Measurements from ENCODE around the gene SLC47A1. TPM values are rescaled to one million over a fixed set of nuclear protein-coding genes. Genes with fewer than 3 reads are reported as not detected.

Gene SLC47A1
- total and polyA plus RNA-seq, 2 donors (not counting 1 experiment from before 2014, with no cell fraction given) = not detected

DNA sequence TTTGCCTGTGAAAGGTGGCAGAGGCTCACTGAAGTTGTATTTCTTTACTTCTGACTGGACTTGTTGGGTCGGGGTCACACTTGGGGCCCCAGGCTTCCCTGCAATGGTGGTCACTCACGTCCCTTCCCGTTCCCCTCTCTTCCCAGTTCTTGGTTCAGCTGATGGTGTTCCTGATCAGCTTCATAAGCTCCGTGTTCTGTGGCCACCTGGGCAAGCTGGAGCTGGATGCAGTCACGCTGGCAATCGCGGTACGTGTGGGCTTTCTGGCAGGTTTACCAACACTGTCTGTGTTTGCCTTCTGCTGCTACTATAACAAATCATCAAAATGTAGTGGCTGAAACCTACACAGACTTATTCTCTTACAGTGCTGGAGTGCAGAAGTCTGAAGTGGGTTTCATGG, 8.6 kb downstream of the SLC47A1 start:
- Histone ChIP-seq H3K4me2 (replicated peaks; ENCODE audit: low read depth, low read length, poor library complexity, severe bottlenecking) (no peak overlapping the region), H3K27me3 (replicated peaks in 1 of 4; ENCODE audit: control extremely low read depth in 1 of 4, control insufficient read depth in 3 of 4, insufficient read depth in 4 of 4, low read length in 3 of 4) (no peaks in the 10 kb centered on the region), H3K79me2 (ENCODE audit: control insufficient read depth, insufficient read depth, low read length) (no peaks in the 10 kb centered on the region), H2AFZ (ENCODE audit: insufficient read depth, low read depth, low read length, poor library complexity, severe bottlenecking) (no peak overlapping the region), H4K20me1 (ENCODE audit: control insufficient read depth, insufficient read depth, low read length, poor library complexity, severe bottlenecking) (no peaks in the 10 kb centered on the region), H3K9me3 (ENCODE audit: control extremely low read depth in 1 of 3, control insufficient read depth in 2 of 3, insufficient read depth in 1 of 3, low read length in 2 of 3) (no peaks in the 10 kb centered on the region), H3K36me3 (replicated peaks in 1 of 2; ENCODE audit: control extremely low read depth in 1 of 2, control insufficient read depth in 1 of 2, extremely low read depth in 1 of 2, insufficient read depth in 2 of 2, low read length in 1 of 2) (no peaks in the 10 kb centered on the region), H3K4me3 (ENCODE audit: control extremely low read depth in 1 of 5, extremely low read depth in 1 of 5, insufficient read depth in 1 of 5, low read depth in 2 of 5, low read length in 4 of 5) (no peak overlapping the region), H3K9ac (ENCODE audit: low read length) (no peak overlapping the region), H3K27ac (ENCODE audit: low read length in 2 of 2) (no peak overlapping the region), H3K4me1 (ENCODE audit: control insufficient read depth in 2 of 2, insufficient read depth in 2 of 2, low read length in 2 of 2) (peaks cover 0 to 7% of the 10 kb centered on the region in 2 donors)
- H3K9me3 Mint-ChIP-seq (ENCODE audit: insufficient read depth) = no peaks in the 10 kb centered on the region
- ChIA-PET CTCF (interaction anchor here (0.6 kb wide), 1 partner anchor 24 kb away, joined by 3 read pairs; no protein-coding TSS in a partner anchor), POLR2A (no interaction called here)
- no peak for DNase-seq
- no peak overlapping the region for H3K4me3 Mint-ChIP-seq
- 90% methylated on average over 4 of the region's 8 CpGs for WGBS (ENCODE audit: insufficient coverage)
- intact Hi-C loops (cut with micrococcal nuclease) = no loop called here
- no peak overlapping the region for H3K27ac Mint-ChIP-seq
- no peak for ATAC-seq (ENCODE audit: low read depth)
- peaks cover 9% of the 10 kb centered on the region for H3K27me3 Mint-ChIP-seq
- TF ChIP-seq EZH2 (IDR thresholded peaks at IDR 0.05; ENCODE audit: borderline replicate concordance, insufficient read depth, low read depth, low read length, poor library complexity, severe bottlenecking) = no peak
- TF ChIP-seq, protein P1, sequence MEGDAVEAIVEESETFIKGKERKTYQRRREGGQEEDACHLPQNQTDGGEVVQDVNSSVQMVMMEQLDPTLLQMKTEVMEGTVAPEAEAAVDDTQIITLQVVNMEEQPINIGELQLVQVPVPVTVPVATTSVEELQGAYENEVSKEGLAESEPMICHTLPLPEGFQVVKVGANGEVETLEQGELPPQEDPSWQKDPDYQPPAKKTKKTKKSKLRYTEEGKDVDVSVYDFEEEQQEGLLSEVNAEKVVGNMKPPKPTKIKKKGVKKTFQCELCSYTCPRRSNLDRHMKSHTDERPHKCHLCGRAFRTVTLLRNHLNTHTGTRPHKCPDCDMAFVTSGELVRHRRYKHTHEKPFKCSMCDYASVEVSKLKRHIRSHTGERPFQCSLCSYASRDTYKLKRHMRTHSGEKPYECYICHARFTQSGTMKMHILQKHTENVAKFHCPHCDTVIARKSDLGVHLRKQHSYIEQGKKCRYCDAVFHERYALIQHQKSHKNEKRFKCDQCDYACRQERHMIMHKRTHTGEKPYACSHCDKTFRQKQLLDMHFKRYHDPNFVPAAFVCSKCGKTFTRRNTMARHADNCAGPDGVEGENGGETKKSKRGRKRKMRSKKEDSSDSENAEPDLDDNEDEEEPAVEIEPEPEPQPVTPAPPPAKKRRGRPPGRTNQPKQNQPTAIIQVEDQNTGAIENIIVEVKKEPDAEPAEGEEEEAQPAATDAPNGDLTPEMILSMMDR (IDR thresholded peaks at IDR 0.05) = no peak
- H3K4me1 Mint-ChIP-seq = peaks cover 8% of the 10 kb centered on the region

- Histone ChIP-seq H3K4me2 (replicated peaks; ENCODE audit: low read depth, low read length, poor library complexity, severe bottlenecking) (no peak overlapping the region), H3K36me3 (replicated peaks in 1 of 2; ENCODE audit: control extremely low read depth in 1 of 2, control insufficient read depth in 1 of 2, extremely low read depth in 1 of 2, insufficient read depth in 2 of 2, low read length in 1 of 2) (no peaks in the 10 kb centered on the region), H4K20me1 (ENCODE audit: control insufficient read depth, insufficient read depth, low read length, poor library complexity, severe bottlenecking) (no peaks in the 10 kb centered on the region), H3K9me3 (ENCODE audit: control extremely low read depth in 1 of 3, control insufficient read depth in 2 of 3, insufficient read depth in 1 of 3, low read length in 2 of 3) (no peaks in the 10 kb centered on the region), H3K9ac (ENCODE audit: low read length) (no peak overlapping the region), H3K79me2 (ENCODE audit: control insufficient read depth, insufficient read depth, low read length) (no peaks in the 10 kb centered on the region), H3K4me1 (ENCODE audit: control insufficient read depth in 2 of 2, insufficient read depth in 2 of 2, low read length in 2 of 2) (peaks cover 0 to 7% of the 10 kb centered on the region in 2 donors), H3K27ac (ENCODE audit: low read length in 2 of 2) (no peak overlapping the region), H3K4me3 (ENCODE audit: control extremely low read depth in 1 of 5, extremely low read depth in 1 of 5, insufficient read depth in 1 of 5, low read depth in 2 of 5, low read length in 4 of 5) (no peak overlapping the region), H3K27me3 (replicated peaks in 1 of 4; ENCODE audit: control extremely low read depth in 1 of 4, control insufficient read depth in 3 of 4, insufficient read depth in 4 of 4, low read length in 3 of 4) (no peaks in the 10 kb centered on the region), H2AFZ (ENCODE audit: insufficient read depth, low read depth, low read length, poor library complexity, severe bottlenecking) (no peak overlapping the region)
- Mint-ChIP-seq H3K27me3 (no peaks in the 10 kb centered on the region), H3K4me3 (no peak overlapping the region), H3K9me3 (ENCODE audit: insufficient read depth) (no peaks in the 10 kb centered on the region), H3K27ac (no peak overlapping the region), H3K4me1 (peaks cover 8% of the 10 kb centered on the region)
- no peak for DNase-seq
- ATAC-seq (ENCODE audit: low read depth) = no peak
- ChIA-PET POLR2A (no interaction called here), CTCF (no interaction called here)
- TF ChIP-seq, protein P1 (IDR thresholded peaks at IDR 0.05) = no peak
- no peak for TF ChIP-seq EZH2 (IDR thresholded peaks at IDR 0.05; ENCODE audit: borderline replicate concordance, insufficient read depth, low read depth, low read length, poor library complexity, severe bottlenecking)
- WGBS (ENCODE audit: insufficient coverage) = 90% methylated on average over 8 of the region's 8 CpGs
- intact Hi-C loops (cut with micrococcal nuclease) = no loop called here
Measured at GRCh38 chr17:19544366-19544765, 10.7 kb downstream of the SLC47A1 start.
